HepG2 (cell line): ENCODE results near the gene KCNT1.

Source experiments
- ATF7 ChIP-seq, 2 experiments: fragments of 450-650 bp in 1 of 2; sonication (generic) in 1 of 2; formaldehyde crosslinking in 1 of 2; IDR thresholded peaks; 2 replicates each; pipeline versions ENCODE4 v1.4.0 to v1.6.1; 2016 to 2020; ENCODE audit warnings: antibody characterized with exemption in 1 of 2, mild to moderate bottlenecking in 1 of 2, missing genetic modification reagents in 1 of 2
- ELF4 ChIP-seq: sonication (generic); formaldehyde crosslinking; IDR thresholded peaks from 2 replicates; pipeline ENCODE4 v1.5.0; 2020; ENCODE audit warnings: missing genetic modification reagents, mild to moderate bottlenecking, moderate library complexity, borderline replicate concordance
- IRX3 ChIP-seq: sonication (generic); formaldehyde crosslinking; IDR thresholded peaks from 2 replicates; pipeline ENCODE4 v1.8.1; 2023; ENCODE audit warnings: mild to moderate bottlenecking, low read depth, missing genetic modification reagents, borderline replicate concordance
- PLRG1 ChIP-seq: fragments of 450-650 bp; conservative IDR thresholded peaks from 2 replicates; pipeline ENCODE4 v1.6.1; 2016
- POLR2A ChIP-seq, 2 experiments: IDR thresholded peaks; 2 replicates each; pipeline ENCODE4 v1.6.1; 2011; ENCODE audit warnings: low read depth in 2 of 2, low read length in 2 of 2, mild to moderate bottlenecking in 1 of 2, moderate library complexity in 1 of 2; ENCODE audit not compliant: insufficient read depth in 1 of 2
- SIN3A ChIP-seq: IDR thresholded peaks from 2 replicates; pipeline ENCODE4 v1.6.1; 2011; ENCODE audit warnings: low read depth, mild to moderate bottlenecking, control low read depth, low read length, borderline replicate concordance
- ZNF263 ChIP-seq: sonication (generic); formaldehyde crosslinking; IDR thresholded peaks from 2 replicates; pipeline ENCODE4 v1.4.0; 2020; ENCODE audit warnings: missing genetic modification reagents
- ZNF501 ChIP-seq: sonication (generic); formaldehyde crosslinking; IDR thresholded peaks from 2 replicates; pipeline ENCODE4 v1.5.1; 2020; ENCODE audit warnings: mild to moderate bottlenecking, moderate library complexity, missing genetic modification reagents
- ZNF567 ChIP-seq: sonication (generic); formaldehyde crosslinking; IDR thresholded peaks from 2 replicates; pipeline ENCODE4 v1.8.1; 2023; ENCODE audit warnings: mild to moderate bottlenecking, missing genetic modification reagents, borderline replicate concordance
- TF ChIP-seq, protein P1 (sequence below): sonication (generic); formaldehyde crosslinking; IDR thresholded peaks from 2 replicates; pipeline ENCODE4 v1.4.0; 2020; ENCODE audit warnings: missing genetic modification reagents
- TF ChIP-seq, protein P2 (sequence below): sonication (generic); formaldehyde crosslinking; IDR thresholded peaks from 2 replicates; pipeline ENCODE4 v1.8.1; 2023; ENCODE audit warnings: mild to moderate bottlenecking, missing genetic modification reagents
- TF ChIP-seq, protein P3 (sequence below): sonication (generic); formaldehyde crosslinking; IDR thresholded peaks from 2 replicates; pipeline ENCODE4 v1.5.0; 2020; ENCODE audit warnings: mild to moderate bottlenecking, missing genetic modification reagents, moderate library complexity
- TF ChIP-seq, protein P4 (sequence below): sonication (generic); formaldehyde crosslinking; IDR thresholded peaks from 2 replicates; pipeline ENCODE4 v1.5.1; 2020; ENCODE audit warnings: mild to moderate bottlenecking, moderate library complexity, missing genetic modification reagents

DNA sequence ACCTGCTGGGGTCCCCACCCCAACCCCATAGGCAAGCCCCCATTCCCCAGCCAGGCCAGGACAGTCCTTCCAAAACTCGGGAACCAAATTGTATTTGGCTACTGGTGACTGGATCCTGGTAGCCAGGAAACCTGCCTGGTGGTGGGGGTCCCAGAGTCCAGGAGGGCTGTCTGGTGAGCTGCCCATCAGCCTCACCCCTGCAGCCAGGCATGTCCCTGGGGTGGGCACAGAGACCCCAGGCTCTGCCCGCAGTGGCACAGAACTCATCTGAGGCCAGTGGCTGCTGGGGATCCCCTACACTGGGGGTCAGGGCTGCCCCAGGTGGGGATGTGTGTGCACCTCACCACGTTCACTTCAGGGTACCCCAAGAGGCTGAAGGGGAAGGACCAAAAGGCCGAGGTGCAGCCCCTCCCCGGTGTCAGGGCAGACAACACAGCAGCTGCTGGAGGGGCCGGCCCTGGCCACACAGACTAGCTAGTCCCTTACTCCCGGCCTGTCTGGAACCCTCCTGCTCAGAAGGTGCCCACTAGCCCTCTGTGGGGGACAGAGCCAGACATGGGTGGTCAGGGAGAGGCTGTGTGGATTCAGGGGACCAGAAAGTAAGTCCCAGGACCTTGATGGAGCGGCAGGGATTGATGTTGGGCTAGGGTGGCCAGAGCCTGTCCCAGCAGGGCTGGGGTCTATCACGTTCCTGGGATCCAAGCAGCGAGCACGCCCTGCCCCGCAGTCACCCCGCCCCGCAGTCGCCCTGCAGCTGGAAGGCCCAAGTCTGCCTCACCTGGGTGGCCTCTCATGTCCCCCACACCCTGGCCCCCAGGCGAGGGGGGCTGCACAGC lies 91.5 kb downstream of the KCNT1 start:
- TF ChIP-seq PLRG1 (no peak), ZNF567 (no peak), IRX3 (no peak), POLR2A (IDR thresholded peaks at IDR 0.05; ENCODE audit: insufficient read depth in 1 of 2, low read depth in 2 of 2, low read length in 2 of 2) (no peak), ATF7 (IDR thresholded peaks at IDR 0.05) (no peak), ATF7 (CRISPR knock-in tag; IDR thresholded peaks at IDR 0.05) (no peak), ZNF501 (no peak), ZNF263 (CRISPR knock-in tag) (no peak), ELF4 (CRISPR knock-in tag) (no peak), SIN3A (no peak)
- TF ChIP-seq, protein P1, sequence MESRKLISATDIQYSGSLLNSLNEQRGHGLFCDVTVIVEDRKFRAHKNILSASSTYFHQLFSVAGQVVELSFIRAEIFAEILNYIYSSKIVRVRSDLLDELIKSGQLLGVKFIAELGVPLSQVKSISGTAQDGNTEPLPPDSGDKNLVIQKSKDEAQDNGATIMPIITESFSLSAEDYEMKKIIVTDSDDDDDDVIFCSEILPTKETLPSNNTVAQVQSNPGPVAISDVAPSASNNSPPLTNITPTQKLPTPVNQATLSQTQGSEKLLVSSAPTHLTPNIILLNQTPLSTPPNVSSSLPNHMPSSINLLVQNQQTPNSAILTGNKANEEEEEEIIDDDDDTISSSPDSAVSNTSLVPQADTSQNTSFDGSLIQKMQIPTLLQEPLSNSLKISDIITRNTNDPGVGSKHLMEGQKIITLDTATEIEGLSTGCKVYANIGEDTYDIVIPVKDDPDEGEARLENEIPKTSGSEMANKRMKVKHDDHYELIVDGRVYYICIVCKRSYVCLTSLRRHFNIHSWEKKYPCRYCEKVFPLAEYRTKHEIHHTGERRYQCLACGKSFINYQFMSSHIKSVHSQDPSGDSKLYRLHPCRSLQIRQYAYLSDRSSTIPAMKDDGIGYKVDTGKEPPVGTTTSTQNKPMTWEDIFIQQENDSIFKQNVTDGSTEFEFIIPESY (CRISPR knock-in tag): no peak
- TF ChIP-seq, protein P2, sequence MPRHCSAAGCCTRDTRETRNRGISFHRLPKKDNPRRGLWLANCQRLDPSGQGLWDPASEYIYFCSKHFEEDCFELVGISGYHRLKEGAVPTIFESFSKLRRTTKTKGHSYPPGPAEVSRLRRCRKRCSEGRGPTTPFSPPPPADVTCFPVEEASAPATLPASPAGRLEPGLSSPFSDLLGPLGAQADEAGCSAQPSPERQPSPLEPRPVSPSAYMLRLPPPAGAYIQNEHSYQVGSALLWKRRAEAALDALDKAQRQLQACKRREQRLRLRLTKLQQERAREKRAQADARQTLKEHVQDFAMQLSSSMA (CRISPR knock-in tag): no peak
- TF ChIP-seq, protein P3, sequence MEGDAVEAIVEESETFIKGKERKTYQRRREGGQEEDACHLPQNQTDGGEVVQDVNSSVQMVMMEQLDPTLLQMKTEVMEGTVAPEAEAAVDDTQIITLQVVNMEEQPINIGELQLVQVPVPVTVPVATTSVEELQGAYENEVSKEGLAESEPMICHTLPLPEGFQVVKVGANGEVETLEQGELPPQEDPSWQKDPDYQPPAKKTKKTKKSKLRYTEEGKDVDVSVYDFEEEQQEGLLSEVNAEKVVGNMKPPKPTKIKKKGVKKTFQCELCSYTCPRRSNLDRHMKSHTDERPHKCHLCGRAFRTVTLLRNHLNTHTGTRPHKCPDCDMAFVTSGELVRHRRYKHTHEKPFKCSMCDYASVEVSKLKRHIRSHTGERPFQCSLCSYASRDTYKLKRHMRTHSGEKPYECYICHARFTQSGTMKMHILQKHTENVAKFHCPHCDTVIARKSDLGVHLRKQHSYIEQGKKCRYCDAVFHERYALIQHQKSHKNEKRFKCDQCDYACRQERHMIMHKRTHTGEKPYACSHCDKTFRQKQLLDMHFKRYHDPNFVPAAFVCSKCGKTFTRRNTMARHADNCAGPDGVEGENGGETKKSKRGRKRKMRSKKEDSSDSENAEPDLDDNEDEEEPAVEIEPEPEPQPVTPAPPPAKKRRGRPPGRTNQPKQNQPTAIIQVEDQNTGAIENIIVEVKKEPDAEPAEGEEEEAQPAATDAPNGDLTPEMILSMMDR (CRISPR knock-in tag): no peak
- TF ChIP-seq, protein P4, sequence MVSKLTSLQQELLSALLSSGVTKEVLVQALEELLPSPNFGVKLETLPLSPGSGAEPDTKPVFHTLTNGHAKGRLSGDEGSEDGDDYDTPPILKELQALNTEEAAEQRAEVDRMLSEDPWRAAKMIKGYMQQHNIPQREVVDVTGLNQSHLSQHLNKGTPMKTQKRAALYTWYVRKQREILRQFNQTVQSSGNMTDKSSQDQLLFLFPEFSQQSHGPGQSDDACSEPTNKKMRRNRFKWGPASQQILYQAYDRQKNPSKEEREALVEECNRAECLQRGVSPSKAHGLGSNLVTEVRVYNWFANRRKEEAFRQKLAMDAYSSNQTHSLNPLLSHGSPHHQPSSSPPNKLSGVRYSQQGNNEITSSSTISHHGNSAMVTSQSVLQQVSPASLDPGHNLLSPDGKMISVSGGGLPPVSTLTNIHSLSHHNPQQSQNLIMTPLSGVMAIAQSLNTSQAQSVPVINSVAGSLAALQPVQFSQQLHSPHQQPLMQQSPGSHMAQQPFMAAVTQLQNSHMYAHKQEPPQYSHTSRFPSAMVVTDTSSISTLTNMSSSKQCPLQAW (CRISPR knock-in tag): no peak
